Glutamatergic neuron (in vitro differentiated cells): ENCODE results near the gene SLC22A15. TPM values are rescaled to one million over a fixed set of nuclear protein-coding genes. Genes with fewer than 3 reads are reported as not detected.
A peak's percentile ranks its signal among the peaks of the same experiment; 100 is the strongest.

Experiments used
- DNase-seq: peaks from one replicate; pipeline ENCODE4 v3.0.0; 2022
- H3K27ac Mint-ChIP-seq: one replicate; pipeline ENCODE4 v1.8.0; 2020; ENCODE audit warnings: mild to moderate bottlenecking, mixed read lengths, inconsistent platforms; ENCODE audit not compliant: unreplicated experiment
- H3K27me3 Mint-ChIP-seq: one replicate; pipeline ENCODE4 v1.8.0; 2020; ENCODE audit warnings: mild to moderate bottlenecking, moderate library complexity, mixed read lengths, inconsistent platforms; ENCODE audit not compliant: unreplicated experiment
- H3K36me3 Mint-ChIP-seq: one replicate; pipeline ENCODE4 v1.8.0; 2020; ENCODE audit warnings: mild to moderate bottlenecking, mixed read lengths, inconsistent platforms; ENCODE audit not compliant: unreplicated experiment
- H3K4me1 Mint-ChIP-seq: one replicate; pipeline ENCODE4 v1.8.0; 2020; ENCODE audit warnings: mild to moderate bottlenecking, low read depth, mixed read lengths, inconsistent platforms; ENCODE audit not compliant: unreplicated experiment
- H3K4me3 Mint-ChIP-seq: one replicate; pipeline ENCODE4 v1.8.0; 2020; ENCODE audit warnings: mild to moderate bottlenecking, mixed read lengths, inconsistent platforms; ENCODE audit not compliant: unreplicated experiment
- H3K9me3 Mint-ChIP-seq: one replicate; pipeline ENCODE4 v1.8.0; 2020; ENCODE audit warnings: mild to moderate bottlenecking, moderate library complexity, mixed read lengths, inconsistent platforms; ENCODE audit not compliant: unreplicated experiment
- long read RNA-seq: library from polyadenylated mRNA; unstranded; transcript quantifications from one replicate; pipeline ENCODE4 v2.0.0, GENCODE V29; 2020; ENCODE audit not compliant: unreplicated experiment
- total RNA-seq: library from RNA; stranded (reverse); fragmentation: NEBNext Ultra II Directional; extraction: Animal tissue kit (Norgen Biotek cat#: 25700); gene quantifications from one replicate; pipeline ENCODE4 v1.2.1, GENCODE V29; 2021; ENCODE audit not compliant: unreplicated experiment
- TF ChIP-seq, protein P1 (sequence below): fragments of 200-600 bp; sonication (generic); IDR thresholded peaks from one replicate; pipeline ENCODE4 v1.5.0; 2021; ENCODE audit not compliant: partially characterized antibody, unreplicated experiment

Gene SLC22A15
- total RNA-seq: 49.4 TPM
- long read RNA-seq: 0 reads

DNA sequence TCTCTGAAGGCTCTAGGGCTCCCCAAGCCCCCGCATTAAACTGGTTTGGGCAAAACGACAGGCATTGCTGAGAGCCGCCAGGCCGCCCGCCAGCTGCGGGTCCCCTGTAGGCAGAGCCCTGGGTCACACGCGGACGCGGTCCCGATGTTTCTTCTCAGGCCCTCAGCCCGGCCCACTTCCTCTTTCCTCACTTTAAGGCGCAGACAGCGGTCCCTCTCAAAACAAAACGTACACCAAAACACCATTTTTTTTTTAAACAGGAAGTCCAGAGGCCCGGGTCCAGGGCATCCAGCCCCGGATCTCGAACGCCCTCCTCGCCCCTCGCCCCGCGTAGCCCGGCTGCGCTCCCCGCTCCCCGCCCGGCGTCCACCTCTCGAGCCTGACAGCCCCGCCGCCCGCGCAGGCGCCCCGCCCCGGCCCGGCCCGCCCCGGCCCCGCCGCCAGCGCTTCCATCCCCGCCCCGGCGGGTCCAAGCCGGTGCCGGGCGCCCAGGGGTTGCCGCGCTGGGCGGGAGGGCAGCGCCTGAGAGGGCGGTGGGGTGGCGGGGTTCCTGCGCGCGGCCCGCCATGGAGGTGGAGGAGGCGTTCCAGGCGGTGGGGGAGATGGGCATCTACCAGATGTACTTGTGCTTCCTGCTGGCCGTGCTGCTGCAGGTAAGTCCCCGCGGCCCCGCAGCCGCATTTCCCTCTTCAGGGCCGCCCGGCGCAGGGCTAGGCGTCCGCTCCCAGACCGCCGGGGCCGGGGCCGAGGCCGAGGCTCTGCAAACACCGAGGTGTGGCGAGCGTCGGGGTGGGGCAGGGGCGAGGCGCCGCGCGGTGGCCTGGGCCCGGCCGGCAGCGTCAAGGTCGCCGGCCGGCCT, at the start of gene SLC22A15:
TSS of gene SLC22A15 (plus strand) at position 452 of the 859 bp plus-strand sequence. CDS start at position 567, 115 bp downstream.
- peaks cover 18% of the 10 kb centered on the region for H3K9me3 Mint-ChIP-seq
- H3K4me1 Mint-ChIP-seq: peaks cover 33% of the 10 kb centered on the region

GRCh38 chr1:115927971-115928370, 48.3 kb upstream of the SLC22A15 start:
- Mint-ChIP-seq H3K36me3 (no peaks in the 10 kb centered on the region), H3K27ac (no peak overlapping the region), H3K27me3 (peaks cover 6% of the 10 kb centered on the region), H3K9me3 (peaks cover 8% of the 10 kb centered on the region), H3K4me3 (no peak overlapping the region), H3K4me1 (peaks cover 41% of the 10 kb centered on the region)
- peak; percentile 18 for DNase-seq
- TF ChIP-seq, protein P1, sequence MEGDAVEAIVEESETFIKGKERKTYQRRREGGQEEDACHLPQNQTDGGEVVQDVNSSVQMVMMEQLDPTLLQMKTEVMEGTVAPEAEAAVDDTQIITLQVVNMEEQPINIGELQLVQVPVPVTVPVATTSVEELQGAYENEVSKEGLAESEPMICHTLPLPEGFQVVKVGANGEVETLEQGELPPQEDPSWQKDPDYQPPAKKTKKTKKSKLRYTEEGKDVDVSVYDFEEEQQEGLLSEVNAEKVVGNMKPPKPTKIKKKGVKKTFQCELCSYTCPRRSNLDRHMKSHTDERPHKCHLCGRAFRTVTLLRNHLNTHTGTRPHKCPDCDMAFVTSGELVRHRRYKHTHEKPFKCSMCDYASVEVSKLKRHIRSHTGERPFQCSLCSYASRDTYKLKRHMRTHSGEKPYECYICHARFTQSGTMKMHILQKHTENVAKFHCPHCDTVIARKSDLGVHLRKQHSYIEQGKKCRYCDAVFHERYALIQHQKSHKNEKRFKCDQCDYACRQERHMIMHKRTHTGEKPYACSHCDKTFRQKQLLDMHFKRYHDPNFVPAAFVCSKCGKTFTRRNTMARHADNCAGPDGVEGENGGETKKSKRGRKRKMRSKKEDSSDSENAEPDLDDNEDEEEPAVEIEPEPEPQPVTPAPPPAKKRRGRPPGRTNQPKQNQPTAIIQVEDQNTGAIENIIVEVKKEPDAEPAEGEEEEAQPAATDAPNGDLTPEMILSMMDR: no peak

More for the DNA sequence above, at the start of gene SLC22A15:
- peaks cover 2% of the 10 kb centered on the region for H3K27me3 Mint-ChIP-seq
- H3K27ac Mint-ChIP-seq: peak within 1 kb of the TSS; percentile 93
- peak within 1 kb of the TSS; percentile 92 for H3K4me3 Mint-ChIP-seq
- no peaks in the 10 kb centered on the region for H3K36me3 Mint-ChIP-seq
- TF ChIP-seq, protein P1: no peak
- peak; percentile 73 for DNase-seq

GRCh38 chr1:115929881-115930280, 46.4 kb upstream of the SLC22A15 start:
- TF ChIP-seq, protein P1: no peak
- H3K27ac Mint-ChIP-seq: no peak overlapping the region
- DNase-seq: no peak
- peaks cover 2% of the 10 kb centered on the region for H3K9me3 Mint-ChIP-seq
- H3K36me3 Mint-ChIP-seq: no peaks in the 10 kb centered on the region
- H3K4me1 Mint-ChIP-seq: peaks cover 24% of the 10 kb centered on the region
- H3K4me3 Mint-ChIP-seq: no peak overlapping the region
- H3K27me3 Mint-ChIP-seq: peaks cover 1% of the 10 kb centered on the region

DNA sequence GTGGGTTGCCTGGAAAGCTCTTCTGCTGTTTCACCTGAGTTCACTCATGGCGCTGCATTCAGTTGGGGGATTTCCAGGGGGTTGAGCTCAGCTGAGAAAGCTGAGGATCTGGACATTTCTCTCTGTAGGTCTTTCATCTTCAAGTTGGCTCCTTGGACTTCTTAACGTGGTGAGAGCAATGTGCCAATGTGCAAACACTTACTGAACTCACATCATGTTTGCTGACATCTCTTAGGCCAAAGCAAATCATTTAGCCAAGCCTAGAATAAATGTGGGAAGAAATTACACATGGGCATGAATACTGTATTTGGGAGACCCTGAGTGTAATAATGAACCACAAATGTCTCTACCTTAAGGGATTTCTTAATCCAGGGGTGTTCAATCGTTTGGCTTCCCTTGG, 42.7 kb upstream of the SLC22A15 start:
- TF ChIP-seq, protein P1: no peak
- no peaks in the 10 kb centered on the region for H3K36me3 Mint-ChIP-seq
- H3K27me3 Mint-ChIP-seq: peaks cover 1% of the 10 kb centered on the region
- no peak overlapping the region for H3K4me3 Mint-ChIP-seq
- H3K4me1 Mint-ChIP-seq: peaks cover 3% of the 10 kb centered on the region
- no peak overlapping the region for H3K27ac Mint-ChIP-seq
- no peaks in the 10 kb centered on the region for H3K9me3 Mint-ChIP-seq
- DNase-seq: no peak

DNA sequence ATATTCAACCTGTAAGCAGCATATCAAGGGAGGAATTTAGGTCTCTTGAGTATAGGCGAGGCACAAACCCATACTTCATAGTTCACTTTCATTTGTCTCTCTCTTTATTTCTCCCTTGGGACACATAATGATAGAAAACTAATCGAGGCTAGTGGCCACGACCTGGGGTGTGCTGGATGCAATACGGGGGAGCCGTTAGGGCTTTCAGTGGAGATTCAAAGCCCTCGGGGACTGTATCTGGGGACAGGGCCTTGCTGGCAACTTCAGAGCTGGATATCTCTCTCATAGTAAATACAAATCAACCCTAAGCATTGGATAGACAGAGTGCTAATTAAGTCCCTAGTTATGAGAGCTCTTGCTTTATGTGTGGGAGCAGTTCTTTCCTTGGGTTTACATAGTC, 36.9 kb upstream of the SLC22A15 start:
- Mint-ChIP-seq H3K27me3 (no peaks in the 10 kb centered on the region), H3K9me3 (peaks cover 2% of the 10 kb centered on the region), H3K4me1 (peaks cover 4% of the 10 kb centered on the region), H3K4me3 (no peak overlapping the region), H3K36me3 (no peaks in the 10 kb centered on the region), H3K27ac (no peak overlapping the region)
- no peak for DNase-seq
- TF ChIP-seq, protein P1: no peak
